H1 (cell line): ENCODE results near the gene PDGFA. TPM values are rescaled to one million over a fixed set of nuclear protein-coding genes. Genes with fewer than 3 reads are reported as not detected.

Experiments
- CTCF ChIP-seq, 3 experiments: IDR thresholded peaks; 1 replicate in 2 of 3; 2 replicates in 1 of 3; pipeline versions ENCODE4 v1.5.1 to v1.6.1; 2011; ENCODE audit warnings: low read length in 3 of 3, mild to moderate bottlenecking in 3 of 3, inconsistent platforms in 2 of 3, low read depth in 1 of 3, moderate library complexity in 1 of 3; ENCODE audit not compliant: insufficient read depth in 1 of 3; ENCODE audit errors: control extremely low read depth in 1 of 3
- RNF2 ChIP-seq: fragments of 200-900, 300-1000 bp; sonication (generic); IDR thresholded peaks from 2 replicates; pipeline ENCODE4 v1.7.1; 2016; ENCODE audit warnings: borderline replicate concordance, low read depth, mild to moderate bottlenecking, antibody characterized with exemption, low read length; ENCODE audit not compliant: poor library complexity, severe bottlenecking; ENCODE audit errors: missing control alignments
- polyA plus RNA-seq, 7 experiments: library from polyadenylated mRNA; depleted of rRNA in 3 of 7; stranded (reverse) in 5 of 7; unstranded in 2 of 7; fragments of >200 nt in 5 of 7; fragments of 200-250 nt in 2 of 7; gene quantifications; 1 replicate in 5 of 7; 2 replicates in 1 of 7; 4 replicates in 1 of 7; pipeline versions ENCODE4 v1.2.1 to v1.2.3, GENCODE V29; 2011 to 2013; ENCODE audit warnings: missing spikeins in 2 of 7, mixed read lengths in 2 of 7
- total RNA-seq: library from RNA; stranded (reverse); fragmentation: NEBNext Ultra II Directional; extraction: Animal tissue kit (Norgen Biotek cat#: 25700); gene quantifications from 2 replicates; pipeline ENCODE4 v1.2.1, GENCODE V29; 2021

The PDGFA gene
- total and polyA plus RNA-seq, 2 of the 8 experiments (the other 6 are each of a cell fraction or from before 2014, with no cell fraction given) = 21.1 to 43.0 TPM

- no peak for TF ChIP-seq RNF2
- TF ChIP-seq CTCF (IDR thresholded peaks at IDR 0.05; ENCODE audit: control extremely low read depth in 1 of 3, insufficient read depth in 1 of 3, low read depth in 1 of 3, low read length in 3 of 3) = no peak
- TF ChIP-seq, all 59 proteins: peak for 0
These were observed 39.7 kb upstream of the PDGFA start (continued) for GRCh38 chr7:559396-559705.
